GM23338 (cell line): ENCODE results near the gene ULBP1.

Source experiments
- CREB1 ChIP-seq: fragments of 250-450 bp; sonication (Bioruptor Pico); IDR thresholded peaks from 2 replicates; pipeline ENCODE4 v1.5.0; 2020; ENCODE audit warnings: low read depth, mild to moderate bottlenecking, moderate library complexity
- CTCF ChIP-seq, 2 experiments: fragments of 200-600 bp in 1 of 2; sonication (generic) in 1 of 2; conservative IDR thresholded peaks; 2 replicates each; pipeline versions ENCODE4 v1.5.1 to v1.6.1; 2016 to 2017; ENCODE audit warnings: antibody characterized with exemption in 2 of 2, low read depth in 2 of 2, mild to moderate bottlenecking in 2 of 2, moderate library complexity in 1 of 2
- ETS1 ChIP-seq: IDR thresholded peaks from 2 replicates; pipeline ENCODE4 v1.6.1; 2016; ENCODE audit warnings: antibody characterized with exemption
- EZH2 ChIP-seq: fragments of 200-600 bp; sonication (generic); IDR thresholded peaks from one replicate; pipeline ENCODE4 v1.8.0; 2017; ENCODE audit warnings: antibody characterized with exemption, mild to moderate bottlenecking, low read depth; ENCODE audit not compliant: unreplicated experiment
- EZH2phosphoT487 ChIP-seq: fragments of 200-600 bp; sonication (generic); IDR thresholded peaks from one replicate; pipeline ENCODE4 v1.8.1; 2018; ENCODE audit warnings: antibody characterized with exemption; ENCODE audit not compliant: unreplicated experiment
- JUNB ChIP-seq: IDR thresholded peaks from one replicate; pipeline ENCODE4 v1.6.1; 2016; ENCODE audit warnings: antibody characterized with exemption; ENCODE audit not compliant: unreplicated experiment
- NANOG ChIP-seq: IDR thresholded peaks from 2 replicates; pipeline ENCODE4 v1.6.1; 2016; ENCODE audit warnings: antibody characterized with exemption, borderline replicate concordance
- POLR2AphosphoS5 ChIP-seq: IDR thresholded peaks from 2 replicates; pipeline ENCODE4 v1.6.1; 2016; ENCODE audit warnings: antibody characterized with exemption, low read depth
- REST ChIP-seq: IDR thresholded peaks from one replicate; pipeline ENCODE4 v1.6.1; 2018; ENCODE audit warnings: antibody characterized with exemption; ENCODE audit not compliant: unreplicated experiment
- STAT1 ChIP-seq: IDR thresholded peaks from one replicate; pipeline ENCODE4 v1.6.1; 2016; ENCODE audit warnings: antibody characterized with exemption; ENCODE audit not compliant: unreplicated experiment
- ZNF114 ChIP-seq: fragments of 250-450 bp; sonication (Bioruptor Pico); IDR thresholded peaks from 2 replicates; pipeline ENCODE4 v1.5.0; 2020; ENCODE audit warnings: mild to moderate bottlenecking, moderate library complexity
- ZNF331 ChIP-seq: fragments of 250-450 bp; sonication (Bioruptor Pico); IDR thresholded peaks from 2 replicates; pipeline ENCODE4 v1.5.0; 2020; ENCODE audit warnings: low read depth, mild to moderate bottlenecking, moderate library complexity

GRCh38 chr6:149983145-149983544 lies 19.4 kb downstream of the ULBP1 start:
- TF ChIP-seq REST (no peak), EZH2phosphoT487 (no peak), CTCF (conservative IDR thresholded peaks at IDR 0.05; ENCODE audit: low read depth in 2 of 2) (no peak), POLR2AphosphoS5 (no peak), EZH2 (no peak), CREB1 (CRISPR knock-in tag) (no peak), JUNB (no peak), ZNF331 (CRISPR knock-in tag) (no peak), STAT1 (no peak), ETS1 (no peak), NANOG (no peak), ZNF114 (no peak)
